Common myeloid progenitor, CD34-positive (primary cell): ENCODE results near the gene TMEM131.
"Not testable (repeated sequence)": the region's sequence is repeated elsewhere in the genome, so short reads cannot be mapped to it uniquely, and the experiment has no call there.

Source experiments
- CTCF ChIA-PET: fragments of 350-600 bp; sonication (Branson Sonifier 250); formaldehyde crosslinking; loops from one replicate; lab custom pipeline; 2021; ENCODE audit warnings: antibody characterized with exemption; lab: Charles Lee
- POLR2A ChIA-PET: fragments of 350-600 bp; sonication (Branson Sonifier 250); formaldehyde crosslinking; loops from one replicate; lab custom pipeline; 2021; ENCODE audit warnings: antibody characterized with exemption; lab: Charles Lee
- DNase-seq, 3 donors: peaks; one replicate each; pipeline versions ENCODE4 v3.0.0 to v3.0.0-alpha.2; 2013
- H3K27ac ChIP-seq, 2 experiments: 1 replicate in 1 of 2; 2 replicates in 1 of 2; pipeline ENCODE4 v1.7.0; 2013; ENCODE audit warnings: inconsistent platforms in 2 of 2, low read length in 2 of 2, mild to moderate bottlenecking in 2 of 2, low read depth in 1 of 2, moderate library complexity in 1 of 2; ENCODE audit not compliant: severe bottlenecking in 2 of 2, insufficient read depth in 1 of 2, poor library complexity in 1 of 2
- H3K27me3 ChIP-seq, 5 experiments: replicated peaks in 2 of 5; 1 replicate in 3 of 5; 2 replicates in 2 of 5; pipeline versions ENCODE4 v1.6.1 to v1.7.0; 2013; ENCODE audit warnings: low read length in 4 of 5, mild to moderate bottlenecking in 2 of 5, moderate library complexity in 2 of 5, inconsistent platforms in 1 of 5; ENCODE audit not compliant: insufficient read depth in 5 of 5, control insufficient read depth in 4 of 5
- H3K36me3 ChIP-seq, 4 experiments: 1 replicate in 2 of 4; 2 replicates in 2 of 4; pipeline versions ENCODE4 v1.6.1 to v1.7.0; 2013; ENCODE audit warnings: low read length in 3 of 4, control low read depth in 1 of 4, mild to moderate bottlenecking in 1 of 4; ENCODE audit not compliant: control insufficient read depth in 4 of 4, insufficient read depth in 4 of 4
- H3K4me1 ChIP-seq, 4 experiments: 1 replicate in 3 of 4; 2 replicates in 1 of 4; pipeline versions ENCODE4 v1.6.1 to v1.7.1; 2013; ENCODE audit warnings: low read length in 3 of 4, mild to moderate bottlenecking in 3 of 4, control low read depth in 1 of 4, inconsistent platforms in 1 of 4, moderate library complexity in 1 of 4; ENCODE audit not compliant: control insufficient read depth in 4 of 4, insufficient read depth in 4 of 4; ENCODE audit errors: control extremely low read depth in 1 of 4
- H3K4me3 ChIP-seq, 7 experiments: 1 replicate in 4 of 7; 2 replicates in 3 of 7; pipeline versions ENCODE4 v1.5.1 to v1.7.0; 2013; ENCODE audit warnings: mild to moderate bottlenecking in 7 of 7, low read length in 6 of 7, moderate library complexity in 6 of 7, inconsistent platforms in 2 of 7, low read depth in 2 of 7, control low read depth in 1 of 7; ENCODE audit not compliant: insufficient read depth in 4 of 7, control insufficient read depth in 1 of 7; ENCODE audit errors: extremely low read depth in 1 of 7
- H3K9me3 ChIP-seq, 5 experiments: 1 replicate in 4 of 5; 2 replicates in 1 of 5; pipeline versions ENCODE4 v1.6.1 to v1.7.1; 2013; ENCODE audit warnings: low read length in 4 of 5, mild to moderate bottlenecking in 2 of 5, inconsistent platforms in 1 of 5, low read depth in 1 of 5, moderate library complexity in 1 of 5; ENCODE audit not compliant: control insufficient read depth in 4 of 5, insufficient read depth in 2 of 5; ENCODE audit errors: control extremely low read depth in 1 of 5
- WGBS: methylation state at CpG from one replicate; pipeline ENCODE4 v1.1.5; 2013; ENCODE audit not compliant: insufficient coverage; 5-methylcytosine and 5-hydroxymethylcytosine counted together

TMEM131 gene

DNA sequence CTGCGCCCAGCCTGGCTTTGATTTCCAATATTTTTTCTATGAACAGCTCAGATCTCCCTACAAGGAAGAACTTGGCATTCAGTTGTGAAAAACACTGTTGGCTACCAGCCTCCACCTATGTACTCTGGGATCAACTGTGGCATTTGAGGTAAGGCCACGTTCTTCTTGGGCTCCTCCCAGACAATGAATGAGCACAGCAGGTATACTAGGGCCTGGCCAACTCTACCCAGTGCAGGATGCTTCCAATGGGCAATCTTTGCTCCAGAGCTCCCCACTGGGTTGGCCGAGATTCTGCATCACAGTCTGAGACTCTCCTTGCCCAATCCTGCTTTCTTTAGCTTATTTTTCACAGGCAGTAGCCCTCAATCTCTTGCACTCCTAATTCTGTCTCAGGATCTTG, 75.9 kb downstream of the TMEM131 start:
- no peak overlapping the region for H3K27ac ChIP-seq
- H3K4me3 ChIP-seq = no peak overlapping the region
- WGBS = 100% methylated on average over 3 of the region's 3 CpGs
- CTCF ChIA-PET = no interaction called here
- POLR2A ChIA-PET = no interaction called here
- H3K36me3 ChIP-seq = peaks cover 2 to 19% (median 12%) of the 10 kb centered on the region in 4 experiments
- H3K4me1 ChIP-seq = no peaks in the 10 kb centered on the region
- no peak for DNase-seq
- H3K9me3 ChIP-seq = peaks cover 0 to 7% (median 3%) of the 10 kb centered on the region in 5 experiments
- H3K27me3 ChIP-seq = no peaks in the 10 kb centered on the region

DNA sequence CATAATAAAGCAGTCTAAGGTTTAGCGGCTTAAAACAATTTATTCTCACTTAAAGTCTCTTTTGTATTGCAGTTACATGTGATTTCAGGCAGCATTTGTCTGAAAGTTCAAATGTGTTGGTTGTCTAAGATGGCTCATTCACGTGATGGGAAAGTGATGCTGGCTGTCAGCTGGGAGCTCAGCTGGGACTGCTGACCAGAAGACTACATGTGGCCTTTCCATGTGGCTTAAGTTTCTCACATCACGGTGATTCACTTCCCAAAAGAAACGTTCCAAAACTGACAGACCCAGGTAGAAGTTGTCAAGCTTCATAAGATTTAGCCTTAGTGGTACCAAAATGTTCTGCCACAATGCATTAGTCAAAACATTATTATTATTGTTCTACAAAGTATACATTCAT, 76.9 kb downstream of the TMEM131 start:
- WGBS = 100% methylated on average over 2 of the region's 4 CpGs
- peaks cover 0 to 7% (median 3%) of the 10 kb centered on the region in 5 experiments for H3K9me3 ChIP-seq
- no peaks in the 10 kb centered on the region for H3K27me3 ChIP-seq
- POLR2A ChIA-PET = no interaction called here
- H3K36me3 ChIP-seq = peaks cover 0 to 11% (median 5%) of the 10 kb centered on the region in 4 experiments
- CTCF ChIA-PET = interaction anchor here (1.1 kb wide), 1 partner anchor 14 kb away, joined by 3 read pairs; no protein-coding TSS in a partner anchor
- peaks cover 0 to 2% (median 0%) of the 10 kb centered on the region in 4 experiments for H3K4me1 ChIP-seq
- H3K27ac ChIP-seq = no peak overlapping the region
- no peak for DNase-seq
- no peak overlapping the region for H3K4me3 ChIP-seq

DNA sequence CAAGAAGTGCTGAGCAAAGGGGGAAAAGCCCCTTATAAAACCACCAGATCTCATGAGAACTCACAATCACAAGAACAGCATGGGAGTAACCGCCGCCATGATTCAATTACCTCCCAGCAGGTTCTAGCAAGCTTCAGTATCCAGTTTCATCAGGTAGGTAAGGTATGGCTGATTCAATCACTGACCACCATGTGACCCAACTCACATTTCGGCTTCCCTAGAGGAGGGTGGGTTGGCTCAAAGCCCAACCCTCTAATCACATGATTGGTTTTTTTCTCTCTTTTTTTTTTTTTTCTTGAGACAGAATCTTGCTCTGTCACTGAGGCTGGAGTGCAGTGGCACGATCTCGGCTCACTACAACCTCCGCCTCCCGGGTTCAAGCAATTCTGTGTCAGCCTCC, 78.1 kb downstream of the TMEM131 start:
- 96% methylated on average over 6 of the region's 7 CpGs for whole genome bisulfite sequencing
- peaks cover 0 to 11% (median 6%) of the 10 kb centered on the region in 4 experiments for H3K36me3 ChIP-seq
- not testable (repeated sequence) for H3K27me3 ChIP-seq, DNase-seq, H3K4me3 ChIP-seq, H3K4me1 ChIP-seq, H3K9me3 ChIP-seq, H3K27ac ChIP-seq
- CTCF ChIA-PET = interaction anchor here (1.4 kb wide), 1 partner anchor 12 kb away, joined by 4 read pairs; no protein-coding TSS in a partner anchor
- POLR2A ChIA-PET = interaction anchor here (0.5 kb wide), 1 partner anchor 78 kb away, joined by 3 read pairs; the partner anchor contains the start of gene TMEM131

DNA sequence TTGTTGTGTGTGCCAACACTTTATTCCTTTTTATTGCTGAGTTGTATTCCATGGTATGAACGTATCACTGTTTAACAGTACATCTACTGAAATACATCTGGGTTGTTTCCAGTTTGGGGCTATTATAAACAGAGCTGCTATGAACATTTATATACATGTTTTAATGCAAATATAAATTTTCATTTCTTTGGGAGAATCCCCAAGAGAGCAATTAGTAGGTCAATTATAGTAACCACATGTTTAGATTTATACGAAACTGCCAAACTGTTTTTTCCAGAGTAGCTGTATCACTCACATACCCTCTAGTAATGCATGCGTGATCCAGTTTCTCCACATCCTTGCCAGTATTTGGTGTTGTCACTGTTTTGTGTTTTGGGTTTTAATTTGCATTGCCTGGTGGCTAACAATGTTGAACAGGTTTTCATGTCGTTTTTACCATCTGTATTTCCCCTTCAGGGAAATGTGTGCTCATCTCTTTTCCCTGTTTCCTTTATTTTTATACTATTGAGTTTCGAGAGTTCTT, 81.0 kb downstream of the TMEM131 start:
- CTCF ChIA-PET = no interaction called here

DNA sequence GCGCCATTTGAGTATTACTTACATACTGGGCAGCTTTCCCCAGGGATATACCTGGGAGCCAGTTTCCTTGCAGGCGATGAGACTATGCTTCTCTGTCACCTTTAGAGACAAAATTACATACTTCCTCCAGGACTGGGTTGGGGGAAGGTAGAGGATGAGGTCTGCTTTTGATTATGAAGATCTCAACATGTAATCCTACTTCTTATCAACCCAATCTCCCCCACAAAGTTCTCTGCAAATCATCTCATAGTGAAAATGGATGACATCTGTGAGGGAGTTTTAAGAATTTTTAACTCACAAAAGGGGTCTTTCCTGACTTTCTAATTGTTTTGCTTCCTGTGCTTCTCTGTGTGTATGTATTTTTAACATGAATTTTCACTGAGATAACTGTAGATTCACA, 81.9 kb downstream of the TMEM131 start:
- no peak overlapping the region for H3K4me3 ChIP-seq
- no peaks in the 10 kb centered on the region for H3K27me3 ChIP-seq
- no peak for DNase-seq
- H3K4me1 ChIP-seq = peaks cover 0 to 24% (median 19%) of the 10 kb centered on the region in 4 experiments
- H3K9me3 ChIP-seq = no peaks in the 10 kb centered on the region
- ChIA-PET CTCF (interaction anchor here (1.1 kb wide), 1 partner anchor 37 kb away, joined by 6 read pairs; no protein-coding TSS in a partner anchor), POLR2A (no interaction called here)
- peaks cover 0 to 5% (median 4%) of the 10 kb centered on the region in 4 experiments for H3K36me3 ChIP-seq
- WGBS = 100% methylated on average over 1 of the region's 2 CpGs
- no peak overlapping the region for H3K27ac ChIP-seq

More for the DNA sequence above, 81.0 kb downstream of the TMEM131 start:
- Histone ChIP-seq H3K4me3 (no peak overlapping the region), H3K9me3 (peaks cover 0 to 4% (median under 1%) of the 10 kb centered on the region in 5 experiments), H3K27ac (no peak overlapping the region), H3K27me3 (no peaks in the 10 kb centered on the region), H3K36me3 (peaks cover 0 to 7% (median 4%) of the 10 kb centered on the region in 4 experiments), H3K4me1 (peaks cover 0 to 18% (median 17%) of the 10 kb centered on the region in 4 experiments)
- DNase-seq = no peak
- no CpG with 5 or more reads among the region's 5 CpGs for WGBS
- POLR2A ChIA-PET = no interaction called here

DNA sequence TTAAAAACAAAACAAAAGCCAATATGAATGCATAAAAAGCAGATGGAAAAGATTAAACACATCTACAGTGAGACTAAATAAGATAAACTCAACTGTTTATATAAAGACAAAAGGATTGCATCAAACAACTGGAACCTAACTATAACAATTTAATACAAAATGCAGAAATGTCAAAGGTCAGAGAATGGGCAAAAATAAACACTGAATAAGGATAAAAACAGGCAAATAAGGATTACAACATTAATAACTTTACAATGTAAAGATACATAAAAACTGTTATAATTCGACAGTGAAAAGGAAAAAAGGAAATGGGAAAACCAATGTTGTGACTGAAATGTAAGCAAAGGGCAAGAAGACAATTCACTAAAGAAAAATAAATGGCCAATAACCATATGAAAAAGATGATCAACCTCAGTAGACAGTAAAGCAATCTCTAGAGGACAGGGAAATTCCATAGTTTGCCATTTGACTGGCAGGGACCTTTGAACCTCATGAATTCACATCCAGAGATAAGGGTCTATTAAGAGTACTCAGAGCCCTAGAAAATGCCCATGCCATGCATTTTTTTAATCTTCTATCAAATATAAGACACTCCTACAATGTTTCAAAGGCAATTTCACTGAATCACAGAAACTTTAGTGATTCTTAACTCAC, 83.7 kb downstream of the TMEM131 start:
- POLR2A ChIA-PET = no interaction called here
- Histone ChIP-seq H3K9me3 (no peaks in the 10 kb centered on the region), H3K4me1 (peaks cover 0 to 24% (median 19%) of the 10 kb centered on the region in 4 experiments), H3K27me3 (no peaks in the 10 kb centered on the region), H3K4me3 (no peak overlapping the region), H3K36me3 (peaks cover 3 to 13% (median 4%) of the 10 kb centered on the region in 4 experiments), H3K27ac (no peak overlapping the region)
- no peak for DNase-seq
- WGBS = no CpG with 5 or more reads among the region's 1 CpG
- CTCF ChIA-PET = no interaction called here
